DMS 273 treated with DMSO at 0.1 percent for 48 hours (cell line): ENCODE data around the gene KCNE3.
"Not testable (repeated sequence)": the region's sequence is repeated elsewhere in the genome, so short reads cannot be mapped to it uniquely, and the experiment has no call there.

Source experiments
- DNase-seq: peaks from one replicate; lab custom pipeline; 2025; lab: John Stamatoyannopoulos, UW

Gene KCNE3

DNA sequence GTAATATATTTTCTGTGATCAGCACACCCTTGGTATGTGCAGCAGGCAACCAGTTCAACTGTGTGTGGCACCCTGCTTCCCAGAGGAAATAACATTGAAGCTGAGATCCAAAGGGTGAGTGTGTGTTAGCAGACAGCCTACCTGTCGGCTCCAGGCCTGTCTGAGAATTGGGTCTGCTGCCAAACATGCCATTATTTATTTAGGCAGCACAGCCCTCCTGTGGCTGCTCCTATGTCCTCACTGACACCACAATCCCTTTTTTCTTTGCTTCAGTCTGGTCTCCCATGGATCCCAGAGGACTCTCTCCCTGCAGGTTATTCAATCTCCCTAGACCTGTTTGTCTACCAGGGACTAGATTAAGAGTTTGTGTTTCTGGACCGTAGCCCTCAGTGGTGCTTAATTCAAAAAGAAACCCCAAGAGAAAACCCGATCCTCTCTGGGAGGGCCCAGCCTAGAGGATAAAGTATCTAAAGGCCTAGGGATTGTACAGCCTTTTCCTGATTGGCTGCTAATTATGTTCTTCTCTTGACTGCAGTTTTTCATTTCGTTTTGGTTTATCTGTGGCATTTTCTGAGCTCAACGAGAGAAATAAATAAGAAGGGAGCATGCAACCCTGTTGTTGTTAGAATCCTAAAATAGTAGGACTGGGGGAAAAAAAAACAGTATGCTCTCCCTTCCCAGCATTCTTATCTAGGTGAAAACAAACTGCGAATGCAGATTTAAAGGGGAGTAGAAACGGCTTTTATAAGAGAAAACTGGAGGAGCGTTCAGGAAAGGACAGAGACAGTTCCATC is 24.1 kb downstream of the KCNE3 start:
- peak; percentile 9 for DNase-seq

GRCh38 chr11:74442636-74443035 is 24.7 kb downstream of the KCNE3 start:
- no peak for DNase-seq

- DNase-seq, result no peak
Measured at GRCh38 chr11:74438681-74439080, 28.7 kb downstream of the KCNE3 start.

GRCh38 chr11:74437441-74438042 is 29.8 kb downstream of the KCNE3 start:
- DNase-seq, result no peak

GRCh38 chr11:74434528-74434927 is 32.8 kb downstream of the KCNE3 start:
- DNase-seq, result no peak

DNA sequence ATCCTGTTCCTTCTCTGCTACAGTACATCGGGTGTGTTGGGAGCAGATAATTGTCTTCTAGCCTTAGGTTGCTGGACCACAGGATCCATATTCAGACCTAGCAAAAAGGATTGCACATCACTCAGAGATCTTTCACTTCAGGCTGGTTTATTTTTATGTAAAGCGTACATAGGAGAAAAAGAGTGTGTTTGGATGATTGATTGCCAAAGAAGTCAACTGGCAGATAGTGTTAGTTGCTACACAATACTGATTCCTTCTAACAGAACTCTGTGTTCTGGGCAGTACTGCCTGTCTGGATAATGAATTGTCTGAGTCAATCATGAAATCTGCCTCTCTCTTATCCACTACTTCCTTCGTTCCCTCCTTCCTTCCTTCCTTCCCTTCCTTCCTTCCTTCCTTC is 38.1 kb downstream of the KCNE3 start:
- DNase-seq, result no peak

GRCh38 chr11:74427384-74427886 is 39.9 kb downstream of the KCNE3 start:
- no peak for DNase-seq

DNA sequence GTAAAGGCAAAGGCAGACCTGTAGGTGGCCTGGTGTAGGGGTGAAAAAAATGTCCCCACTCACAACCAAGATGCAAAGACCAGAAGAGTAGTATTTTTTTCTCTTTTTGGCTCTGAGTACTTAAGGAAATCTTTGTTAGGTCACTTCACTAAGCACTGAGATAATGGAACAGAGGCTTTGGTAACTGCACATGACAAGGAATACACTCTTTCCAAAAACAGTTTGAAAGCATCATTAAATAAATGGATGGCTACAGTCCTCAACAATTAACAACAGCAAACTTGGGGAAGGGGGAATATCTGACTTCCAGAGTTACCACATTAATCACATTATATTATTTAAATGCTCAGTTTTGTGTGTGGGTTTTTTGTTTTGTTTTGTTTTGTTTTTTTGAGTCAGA is 42.2 kb downstream of the KCNE3 start:
- no peak for DNase-seq

GRCh38 chr11:74418509-74418895 is 48.8 kb downstream of the KCNE3 start:
- no peak for DNase-seq

- DNase-seq, result no peak
Measured at GRCh38 chr11:74417860-74418508, 49.4 kb downstream of the KCNE3 start.

- DNase-seq, result no peak
Measured at GRCh38 chr11:74417379-74417804, 50.0 kb downstream of the KCNE3 start.

GRCh38 chr11:74416974-74417373 is 50.4 kb downstream of the KCNE3 start:
- DNase-seq, result not testable (repeated sequence)

- DNase-seq, result no peak
Measured at GRCh38 chr11:74412733-74413359, 54.5 kb downstream of the KCNE3 start.

GRCh38 chr11:74412321-74412720 is 55.0 kb downstream of the KCNE3 start:
- DNase-seq, result no peak

DNA sequence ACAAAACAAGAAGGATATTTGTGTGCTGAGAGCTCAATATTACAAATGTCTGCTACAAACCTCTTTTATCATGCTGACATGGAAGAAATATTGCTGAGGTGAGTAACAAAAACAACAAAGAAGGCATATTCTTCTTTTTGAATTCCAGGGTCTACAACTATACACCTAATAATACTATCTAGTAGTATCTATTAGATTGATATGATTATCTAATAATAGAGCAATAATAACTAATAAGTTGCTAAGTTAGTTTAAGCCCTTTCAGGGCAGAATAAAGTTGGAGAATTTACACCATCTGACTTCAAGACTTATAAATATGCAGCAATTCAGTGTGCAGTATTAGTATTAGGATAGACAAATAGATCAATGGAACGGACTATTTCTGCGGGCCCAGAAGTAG is 57.7 kb downstream of the KCNE3 start:
- DNase-seq, result no peak
